Stimulated activated CD8-positive, alpha-beta memory T cell treated with anti-CD3 and anti-CD28 coated beads, Interleukin-4, amount 100 ng/mL, for 24 hours (primary cell): ENCODE measurements around the gene SMIM10.
"Not testable (repeated sequence)": the region's sequence is repeated elsewhere in the genome, so short reads cannot be mapped to it uniquely, and the experiment has no call there.

Experiments used
- DNase-seq: peaks from one replicate; pipeline ENCODE4 v3.0.0-alpha.2; 2020; ENCODE audit warnings: low read depth

SMIM10 gene

DNA sequence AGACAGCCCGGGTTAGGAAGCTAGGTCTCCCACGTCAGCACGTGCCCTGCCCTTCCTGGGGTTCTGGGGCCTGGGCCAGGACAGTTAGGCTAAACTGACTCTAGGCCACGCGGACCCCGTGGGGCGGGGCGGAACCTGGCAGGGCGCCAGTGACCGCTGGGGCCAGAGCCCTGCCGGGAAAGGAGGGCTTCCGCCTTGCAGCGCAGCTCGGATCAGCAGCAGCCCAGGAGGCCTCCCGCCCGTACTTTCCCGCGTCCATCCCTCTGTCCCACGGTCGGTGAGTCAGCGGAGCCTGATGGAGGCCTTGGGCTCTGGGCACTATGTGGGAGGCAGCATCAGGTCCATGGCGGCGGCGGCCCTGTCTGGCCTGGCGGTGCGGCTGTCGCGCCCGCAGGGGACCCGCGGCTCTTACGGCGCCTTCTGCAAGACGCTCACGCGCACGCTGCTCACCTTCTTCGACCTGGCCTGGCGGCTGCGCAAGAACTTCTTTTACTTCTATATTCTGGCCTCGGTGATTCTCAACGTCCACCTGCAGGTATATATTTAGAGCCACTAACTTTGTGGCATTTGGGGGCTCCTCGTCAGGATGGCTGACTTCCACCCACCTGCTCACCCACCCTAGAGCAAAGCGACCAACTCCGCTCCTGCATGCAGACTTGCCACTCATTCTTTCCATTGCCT, at the start of gene SMIM10:
Gene SMIM10 (plus strand): TSS at position 191 of the 681 bp plus-strand sequence. CDS start 105 bp downstream, at position 296.
- peak; percentile 7 for DNase-seq

DNA sequence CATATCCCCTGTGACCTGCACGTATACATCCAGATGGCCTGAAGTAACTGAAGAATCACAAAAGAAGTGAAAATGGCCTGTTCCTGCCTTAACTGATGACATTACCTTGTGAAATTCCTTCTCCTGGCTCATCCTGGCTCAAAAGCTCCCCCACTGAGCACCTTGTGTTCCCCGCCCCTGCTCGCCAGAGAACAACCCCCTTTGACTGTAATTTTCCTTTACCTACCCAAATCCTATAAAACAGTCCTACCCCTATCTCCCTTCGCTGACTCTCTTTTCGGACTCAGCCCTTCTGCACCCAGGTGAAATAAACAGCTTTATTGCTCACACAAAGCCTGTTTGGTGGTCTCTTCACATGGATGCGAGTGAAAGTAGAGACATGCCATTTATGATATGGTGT, 44.4 kb upstream of the SMIM10 start:
- DNase-seq = not testable (repeated sequence)

DNA sequence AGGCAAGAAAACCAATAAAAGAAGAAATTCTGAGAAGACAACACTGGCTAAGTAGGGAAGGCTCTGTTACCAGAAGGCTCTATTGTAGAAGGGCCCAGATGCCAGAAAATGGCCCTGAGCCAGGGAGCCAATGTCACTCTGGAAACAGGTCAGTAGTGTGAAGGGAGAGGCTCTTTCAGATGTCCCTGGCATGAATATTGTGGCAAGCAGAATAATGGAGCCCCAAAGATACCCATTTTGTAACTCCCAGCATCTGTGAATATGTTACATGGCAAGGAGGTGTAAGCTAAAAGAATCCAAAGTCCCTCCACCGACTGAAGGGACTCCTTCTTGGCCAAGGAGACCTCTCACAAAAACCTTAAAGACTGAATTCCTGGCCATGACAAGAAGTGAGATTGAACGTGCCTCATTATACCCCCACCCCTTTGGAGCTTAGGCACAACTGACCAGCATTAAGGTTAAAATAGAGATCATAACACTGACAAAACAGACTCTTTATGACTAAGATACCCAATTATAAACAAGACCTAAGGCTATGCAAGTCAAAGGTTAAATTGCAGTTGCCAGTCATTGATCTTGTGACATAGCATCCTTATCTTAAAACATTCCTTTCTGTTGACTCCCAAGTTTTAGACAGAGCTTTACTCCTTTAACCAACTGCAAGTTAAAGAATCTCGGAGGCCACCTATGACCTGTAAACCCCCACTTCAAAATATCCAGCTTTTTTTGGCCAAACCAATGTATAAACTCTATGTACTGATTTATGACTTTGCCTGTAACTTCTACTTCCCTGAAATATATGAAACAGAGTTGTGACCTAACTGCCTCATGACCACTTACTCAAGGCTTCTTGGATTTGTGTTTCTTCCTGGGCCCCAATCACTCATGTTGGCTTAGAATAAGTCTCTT, 42.2 kb upstream of the SMIM10 start:
- no peak for DNase-seq

DNA sequence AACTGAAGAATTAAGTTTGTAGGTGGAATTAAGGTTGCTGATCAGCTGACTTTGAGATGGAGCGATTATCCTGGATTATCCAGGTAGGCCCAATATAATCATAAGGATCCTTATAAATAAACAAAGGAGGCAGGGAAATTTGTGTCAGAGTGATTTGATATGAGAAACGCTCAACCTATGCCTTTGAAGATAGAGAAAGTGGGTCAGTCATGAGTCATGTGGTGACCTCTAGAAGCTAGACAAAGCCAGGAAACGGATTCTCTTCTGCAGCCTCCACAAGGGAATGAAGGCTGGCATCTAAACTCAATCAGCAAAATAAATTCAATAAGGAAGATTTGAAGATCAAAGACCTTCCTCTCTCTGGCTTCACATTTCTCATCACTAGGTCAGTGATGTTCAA, 41.5 kb upstream of the SMIM10 start:
- no peak for DNase-seq

DNA sequence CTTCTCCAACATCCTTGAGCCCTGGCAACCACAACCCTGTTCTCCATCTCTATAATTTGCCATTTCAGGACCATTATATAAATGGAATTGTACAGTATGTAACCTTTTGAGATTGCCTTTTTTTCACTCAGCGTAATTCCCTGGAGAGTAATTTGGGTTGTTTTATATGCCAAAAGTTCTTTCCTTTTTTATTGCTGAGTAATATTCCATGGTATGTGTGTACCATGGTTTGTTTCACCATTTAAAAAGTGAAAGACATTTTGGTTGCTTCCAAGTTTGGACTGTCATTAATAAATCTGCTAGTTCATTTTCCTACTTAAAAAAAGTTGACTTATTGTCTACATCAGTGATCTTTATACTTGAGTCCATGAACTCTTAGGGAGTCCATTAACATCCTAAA, 33.0 kb upstream of the SMIM10 start:
- no peak for DNase-seq

DNA sequence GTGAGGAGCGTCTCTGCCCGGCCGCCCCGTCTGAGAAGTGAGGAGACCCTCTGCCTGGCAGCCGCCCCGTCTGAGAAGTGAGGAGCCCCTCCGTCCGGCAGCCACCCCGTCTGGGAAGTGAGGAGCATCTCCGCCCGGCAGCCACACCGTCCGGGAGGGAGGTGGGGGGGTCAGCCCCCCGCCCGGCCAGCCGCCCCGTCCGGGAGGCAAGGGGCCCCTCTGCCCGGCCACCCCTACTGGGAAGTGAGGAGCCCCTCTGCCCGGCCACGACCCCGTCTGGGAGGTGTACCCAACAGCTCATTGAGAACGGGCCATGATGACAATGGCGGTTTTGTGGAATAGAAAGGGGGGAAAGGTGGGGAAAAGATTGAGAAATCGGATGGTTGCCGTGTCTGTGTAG, 30.4 kb upstream of the SMIM10 start:
- not testable (repeated sequence) for DNase-seq

DNA sequence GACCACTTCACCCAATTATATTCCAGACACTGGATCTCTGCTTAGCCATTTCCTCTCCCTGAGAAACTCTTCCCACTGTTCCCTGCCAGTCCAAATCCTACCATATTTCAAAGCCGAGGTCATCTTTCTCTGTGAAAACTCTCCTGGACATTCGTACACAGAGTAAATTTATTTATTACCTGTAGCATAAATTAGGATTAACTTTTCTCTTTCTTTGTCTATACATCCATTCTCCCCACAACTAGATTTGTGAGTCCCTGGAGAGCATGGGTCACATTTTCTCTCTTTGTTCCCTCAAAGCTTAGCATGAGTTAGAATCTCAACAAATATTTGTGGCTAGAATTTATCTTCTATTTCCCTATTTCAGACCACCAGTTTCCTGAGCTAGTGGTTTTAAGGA, 27.8 kb upstream of the SMIM10 start:
- no peak for DNase-seq

DNA sequence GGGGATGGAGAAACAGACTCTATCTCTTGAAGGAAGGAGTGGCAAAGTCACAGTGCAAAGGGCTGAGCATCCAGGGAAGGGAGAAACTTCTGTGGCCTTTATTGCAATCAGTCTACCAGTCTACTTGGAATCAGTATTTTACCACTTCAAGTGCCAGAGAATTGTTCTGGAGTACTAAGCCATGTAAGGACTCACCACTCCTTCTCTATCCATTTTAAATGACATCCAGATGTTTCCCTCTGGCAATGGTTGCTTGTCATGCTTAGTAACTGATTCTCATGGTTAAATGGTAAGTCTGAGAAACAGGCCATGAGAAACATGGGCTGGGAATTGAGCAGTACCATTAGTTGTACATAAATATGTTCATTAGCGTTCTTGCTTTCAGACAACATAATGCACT, 21.1 kb upstream of the SMIM10 start:
- DNase-seq = no peak

DNA sequence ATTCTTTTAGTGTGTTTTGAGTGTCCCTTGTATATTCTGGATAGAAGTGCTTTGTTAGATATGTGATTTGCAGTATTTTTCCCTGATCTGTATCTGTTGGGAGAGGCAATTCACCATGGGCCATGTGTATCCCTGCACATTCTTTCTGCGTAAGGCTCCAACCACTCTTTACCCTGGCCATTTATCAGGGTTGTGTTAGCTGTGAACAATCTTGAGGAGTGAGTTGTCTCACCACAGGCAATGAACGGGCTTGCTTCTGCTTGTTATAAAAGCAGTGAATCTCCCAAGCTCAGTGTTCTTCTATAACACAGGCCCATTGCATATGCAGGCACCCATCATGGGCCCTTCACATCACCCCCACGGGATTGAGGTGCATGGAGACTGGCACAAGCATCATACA, 18.9 kb upstream of the SMIM10 start:
- DNase-seq = no peak

DNA sequence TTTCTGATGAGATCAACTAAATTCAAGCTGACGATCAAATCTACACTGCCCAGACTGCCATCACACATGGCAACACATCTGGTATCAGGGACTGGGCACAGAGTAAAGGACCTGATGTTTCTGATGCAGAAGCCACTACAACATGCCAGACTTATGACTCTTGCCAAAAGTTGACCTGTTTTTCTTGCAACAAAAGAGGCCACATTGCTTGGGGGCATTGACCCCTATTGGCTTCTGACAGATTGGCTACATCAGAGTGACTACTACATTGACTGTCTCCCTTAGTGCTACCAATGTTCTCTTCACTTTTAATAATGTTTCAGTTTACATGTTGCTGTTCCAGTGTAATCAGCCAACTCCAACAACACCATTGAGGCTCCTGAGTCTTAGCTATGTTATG, 15.3 kb upstream of the SMIM10 start:
- DNase-seq = no peak

DNA sequence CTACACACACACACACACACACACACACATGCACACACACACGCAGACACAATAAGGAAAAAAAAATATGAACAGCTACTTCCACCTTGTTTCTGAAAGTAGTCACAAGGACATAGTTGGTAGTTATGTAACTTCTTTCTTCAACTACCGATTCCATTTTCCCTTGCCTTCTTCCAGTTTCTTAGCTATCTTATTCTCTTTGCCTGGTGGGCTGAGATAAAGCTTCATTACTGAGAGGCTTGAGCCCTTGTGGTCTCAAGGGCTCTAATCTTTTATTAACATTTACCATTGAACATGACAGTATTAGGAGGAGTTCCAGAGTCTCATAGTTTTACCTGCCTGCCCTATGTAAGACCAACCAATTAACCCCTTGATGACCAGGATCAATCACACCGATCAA, 8.9 kb upstream of the SMIM10 start:
- no peak for DNase-seq

DNA sequence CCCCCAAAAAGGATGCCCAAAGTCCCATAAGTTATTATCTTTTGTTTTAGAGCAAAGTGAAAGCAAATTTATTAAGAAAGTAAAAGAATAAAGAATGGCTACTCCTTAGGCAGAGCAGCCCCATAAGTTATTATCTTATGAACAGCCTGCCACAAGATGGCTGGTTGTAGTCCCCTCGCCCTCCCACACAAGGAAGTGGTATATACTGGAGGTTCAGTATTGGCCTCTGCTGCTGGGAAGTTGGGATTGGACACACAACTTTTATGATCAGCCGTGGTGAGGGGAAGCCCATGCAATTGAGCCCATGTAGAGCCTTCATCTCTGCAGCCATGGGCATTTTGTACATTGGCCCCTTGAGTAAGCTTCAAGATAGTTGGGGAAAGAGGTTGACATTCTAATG, 8.0 kb upstream of the SMIM10 start:
- no peak for DNase-seq

DNA sequence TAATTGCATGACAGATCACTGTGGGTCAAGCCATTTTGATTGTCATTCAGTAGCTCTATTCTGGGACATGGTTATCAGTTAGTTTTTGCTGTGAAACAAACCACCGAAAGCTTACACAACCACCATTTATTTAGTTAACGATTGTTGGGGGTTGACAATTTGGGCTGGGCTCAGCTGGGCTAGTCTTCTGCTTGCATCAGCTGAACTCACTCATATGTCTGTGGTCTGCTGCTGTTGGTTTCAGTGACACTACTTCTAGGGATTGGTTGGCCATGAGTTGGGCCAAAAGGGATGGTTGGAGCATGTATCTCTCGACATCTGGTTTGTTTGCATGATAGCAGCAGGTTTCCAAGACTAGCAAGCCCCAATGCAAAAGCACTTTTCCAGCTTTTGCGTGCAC, 5.3 kb upstream of the SMIM10 start:
- DNase-seq = no peak

DNA sequence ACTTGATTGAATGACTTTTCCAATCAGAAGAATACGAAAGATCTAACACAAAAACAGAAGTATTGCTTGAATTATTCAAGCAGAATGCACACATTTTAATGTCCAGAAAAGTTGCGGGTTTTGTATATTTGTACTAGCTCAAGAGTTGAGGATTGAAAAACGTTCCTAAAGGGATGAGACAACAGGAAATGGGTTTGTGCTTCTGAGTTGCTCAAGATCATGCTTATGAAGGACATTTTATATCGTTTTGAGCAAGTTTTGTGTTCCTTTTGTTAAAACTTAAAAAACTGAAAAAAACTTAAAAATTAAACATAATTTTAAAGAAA, 353 bp upstream of the SMIM10 start:
- DNase-seq = no peak

DNA sequence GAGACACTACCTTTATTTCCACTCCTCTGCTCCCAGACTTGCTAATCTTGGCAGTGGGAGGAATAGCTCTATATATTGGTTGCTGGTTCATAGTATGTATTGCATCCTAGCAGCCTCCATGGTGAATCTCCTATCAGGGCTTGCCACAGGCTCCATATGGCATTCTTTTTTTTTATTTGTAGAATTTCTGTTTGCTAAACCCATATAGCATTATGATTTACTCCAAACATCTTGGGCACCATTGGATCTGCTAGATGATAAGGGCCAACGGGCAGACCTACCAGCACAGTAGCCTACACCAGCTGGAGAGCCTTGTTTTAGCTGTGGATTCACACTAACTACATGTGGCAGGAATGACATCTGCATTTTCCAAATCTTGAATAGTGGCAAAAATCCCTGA, 6.9 kb downstream of the SMIM10 start:
- DNase-seq = no peak

DNA sequence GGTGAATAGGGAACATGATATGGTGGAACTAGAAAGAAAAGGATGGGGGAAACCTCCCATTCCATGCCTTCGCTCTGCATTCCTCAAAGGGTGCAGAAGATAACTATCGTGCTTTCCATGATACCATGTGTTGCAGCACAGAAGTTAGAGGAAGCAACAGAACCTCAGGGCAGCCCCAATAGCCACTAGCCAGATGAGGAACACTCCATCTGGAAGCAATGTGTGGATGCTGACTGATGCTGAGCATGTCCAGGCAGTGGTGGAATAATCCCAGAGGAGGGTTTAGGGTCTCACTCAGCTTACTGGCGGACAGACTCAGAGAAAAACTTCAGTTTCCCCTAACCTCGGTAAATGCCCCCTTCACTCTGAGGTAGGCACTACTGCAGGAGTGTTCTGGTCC, 7.5 kb downstream of the SMIM10 start:
- no peak for DNase-seq

DNA sequence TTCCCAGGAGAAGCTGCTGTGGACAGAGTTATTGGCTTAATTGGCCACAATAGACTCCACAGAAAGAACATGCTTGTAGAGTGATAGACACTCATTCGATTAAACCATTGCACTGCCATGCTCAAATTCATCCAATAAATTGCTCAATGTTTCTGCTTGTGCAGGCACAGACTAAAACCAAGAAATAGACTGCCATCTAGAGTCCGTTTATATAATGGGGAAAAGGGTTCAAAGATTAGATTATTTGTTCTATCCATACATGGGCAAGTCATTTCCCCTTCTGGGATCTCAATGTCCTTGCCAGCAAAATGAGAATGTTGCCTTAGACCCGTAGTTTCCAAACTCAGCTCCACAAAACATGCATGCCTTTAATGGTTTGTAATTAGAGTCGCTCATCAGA, 8.7 kb downstream of the SMIM10 start:
- DNase-seq = no peak

DNA sequence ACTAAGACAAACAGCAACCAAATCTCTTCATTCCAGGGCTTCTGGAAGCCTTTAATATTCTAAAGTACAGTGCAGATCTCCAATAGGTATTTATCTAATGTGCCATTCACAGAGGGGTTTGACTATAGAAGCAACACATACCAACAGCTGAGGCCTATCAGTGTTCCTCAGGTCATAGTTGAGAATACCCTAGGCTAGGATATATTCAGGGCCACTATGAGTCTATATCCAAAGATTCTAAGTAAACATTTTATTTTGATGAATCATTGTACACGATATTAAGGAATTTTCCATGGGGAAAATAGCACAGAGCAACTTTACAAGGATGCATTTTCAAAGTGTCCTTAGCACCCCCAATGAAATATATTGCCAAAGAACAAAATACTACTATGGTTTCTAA, 9.7 kb downstream of the SMIM10 start:
- DNase-seq = no peak

DNA sequence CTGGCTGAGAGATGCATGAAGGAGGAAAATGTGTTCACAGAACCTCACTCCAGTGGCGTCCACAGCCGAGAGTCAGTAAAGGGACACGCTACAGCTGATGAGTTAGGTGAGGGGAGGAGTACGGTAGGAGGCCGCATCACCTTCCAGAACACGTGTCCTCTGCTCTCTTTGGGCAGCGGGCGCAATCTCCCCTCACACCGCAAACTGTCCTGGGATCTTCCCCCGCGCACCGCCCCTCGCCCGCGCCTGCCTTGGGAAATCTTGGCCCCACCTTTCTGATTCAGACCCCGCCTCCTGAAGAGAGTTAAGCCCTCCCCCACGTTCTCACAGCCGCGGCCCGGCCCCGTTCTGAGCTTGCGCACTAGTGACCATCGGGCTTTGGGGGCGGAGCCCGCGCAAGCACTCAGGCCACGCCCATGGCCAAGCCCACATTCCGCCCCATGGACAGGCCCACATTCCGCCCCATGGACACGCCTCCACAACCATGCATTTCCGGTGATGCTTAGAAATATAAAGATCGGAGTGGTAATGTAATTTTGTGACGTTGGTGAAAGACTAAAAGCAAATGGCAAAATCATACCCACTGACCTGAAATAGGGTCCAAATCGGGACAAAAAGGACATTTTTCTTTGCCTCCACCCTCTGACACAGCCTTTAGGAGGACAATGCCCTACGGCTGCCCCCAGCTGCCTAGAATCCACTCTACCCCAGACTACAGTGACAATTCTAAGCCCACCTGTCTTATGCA, 13.3 kb downstream of the SMIM10 start:
- DNase-seq = peak; percentile 81

DNA sequence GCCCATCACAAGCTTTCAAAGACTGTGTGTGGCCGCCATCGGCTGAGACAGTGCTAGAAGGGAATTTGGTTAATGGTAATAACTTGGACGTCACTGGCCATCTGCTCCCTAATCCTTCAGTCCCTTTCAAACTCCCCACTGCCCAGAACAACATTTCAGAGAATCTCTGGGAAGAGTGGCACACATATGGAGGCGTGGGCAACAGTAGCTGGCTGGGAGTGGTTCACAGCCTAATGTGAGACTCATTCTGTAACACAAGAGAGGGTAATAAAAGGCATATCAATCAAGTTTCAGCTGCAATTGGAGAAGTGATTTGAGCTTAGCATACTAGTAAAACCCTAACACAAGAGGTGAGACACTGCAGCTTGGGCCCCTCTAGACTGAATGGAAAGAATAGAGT, 15.4 kb downstream of the SMIM10 start:
- DNase-seq = no peak

DNA sequence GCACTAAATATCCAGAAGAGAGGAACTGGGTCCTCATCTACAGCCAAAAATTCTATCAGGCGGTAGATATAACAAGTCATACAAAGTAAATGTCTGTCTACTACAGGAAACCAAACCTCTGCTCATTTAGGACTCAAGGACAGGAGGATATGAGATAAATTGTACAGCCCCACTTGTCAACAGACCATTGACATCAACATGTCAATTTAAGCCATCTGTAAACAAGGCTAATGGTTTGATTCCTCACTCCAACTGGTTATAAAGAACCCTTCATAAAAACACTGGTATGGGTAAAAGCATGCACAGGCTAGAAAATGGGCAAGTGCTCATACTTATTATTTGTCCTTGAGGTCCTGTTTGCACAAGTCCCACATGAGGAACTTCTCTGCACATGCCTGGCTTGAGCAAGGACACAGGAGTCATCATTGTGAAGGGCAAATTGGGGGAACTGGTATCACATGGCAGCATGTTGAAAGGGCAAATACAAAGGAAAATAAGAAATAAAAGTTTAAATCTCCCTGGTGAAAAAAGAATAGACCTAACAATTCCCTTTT, 18.3 kb downstream of the SMIM10 start:
- no peak for DNase-seq

DNA sequence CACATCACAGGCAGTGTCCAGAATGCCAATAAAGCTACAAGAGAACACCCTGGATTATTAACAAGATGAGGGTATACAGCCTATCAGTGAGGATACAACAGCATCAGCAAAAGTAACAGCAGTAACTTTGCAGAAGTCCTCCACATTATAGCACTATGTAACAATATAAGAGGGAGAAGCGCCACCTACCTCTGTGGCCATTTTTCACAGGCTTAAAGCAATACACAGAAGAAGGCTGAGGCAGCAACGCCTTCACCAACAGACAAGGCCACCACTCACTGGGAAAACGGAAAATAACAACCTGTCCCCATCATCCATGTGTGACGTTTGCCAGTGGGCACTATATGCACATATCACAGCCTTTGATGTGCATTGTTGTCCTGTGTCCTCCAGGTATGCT, 19.0 kb downstream of the SMIM10 start:
- DNase-seq = no peak

DNA sequence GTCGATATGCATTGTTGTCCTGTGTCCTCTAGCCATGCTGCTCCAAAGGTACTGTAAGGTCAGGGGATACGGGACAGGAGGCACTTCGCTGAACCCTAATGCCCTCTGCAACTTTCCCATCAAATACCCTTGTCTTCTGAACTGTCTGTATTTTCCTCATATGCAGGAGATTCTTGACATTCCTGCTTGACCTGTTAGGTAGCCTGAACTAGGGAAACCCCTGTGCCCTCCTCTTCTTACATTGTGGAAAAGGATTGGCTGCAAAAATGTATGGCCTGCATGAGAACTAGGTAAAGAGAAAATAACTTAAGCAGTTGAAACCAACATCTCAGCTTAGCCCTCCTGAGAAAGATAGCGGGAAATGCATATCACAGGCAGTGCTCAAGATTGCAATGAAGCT, 20.1 kb downstream of the SMIM10 start:
- DNase-seq = no peak
